H9 (cell line): ENCODE data around the gene MYL10. TPM values are rescaled to one million over a fixed set of nuclear protein-coding genes. Genes with fewer than 3 reads are reported as not detected.

Experiments
- DNase-seq: peaks from one replicate; pipeline ENCODE4 v3.0.0-alpha.2; 2017
- H2AFZ ChIP-seq: one replicate; pipeline ENCODE4 v1.6.1; 2013; ENCODE audit warnings: mild to moderate bottlenecking, low read length, control low read depth, moderate library complexity
- H2AK5ac ChIP-seq: 2 replicates; pipeline ENCODE4 v1.6.1; 2013; ENCODE audit warnings: low read length, control low read depth, mixed read lengths; ENCODE audit not compliant: insufficient read length
- H2BK120ac ChIP-seq: one replicate; pipeline ENCODE4 v1.6.1; 2013; ENCODE audit warnings: low read depth, mild to moderate bottlenecking, low read length, control low read depth, inconsistent platforms; ENCODE audit not compliant: poor library complexity, severe bottlenecking
- H2BK12ac ChIP-seq: 2 replicates; pipeline ENCODE4 v1.6.1; 2013; ENCODE audit warnings: low read length, control low read depth, mixed read lengths, low read depth; ENCODE audit not compliant: insufficient read length
- H2BK15ac ChIP-seq: 2 replicates; pipeline ENCODE4 v1.6.1; 2013; ENCODE audit warnings: low read depth, low read length, control low read depth
- H2BK20ac ChIP-seq: one replicate; pipeline ENCODE4 v1.6.1; 2013; ENCODE audit warnings: low read depth, mild to moderate bottlenecking, low read length, control low read depth, inconsistent platforms; ENCODE audit not compliant: poor library complexity, severe bottlenecking
- H2BK5ac ChIP-seq: 2 replicates; pipeline ENCODE4 v1.6.1; 2013; ENCODE audit warnings: low read length, control low read depth, mixed read lengths; ENCODE audit not compliant: insufficient read length
- H3K14ac ChIP-seq: 2 replicates; pipeline ENCODE4 v1.6.1; 2013; ENCODE audit warnings: low read length, control low read depth; ENCODE audit not compliant: insufficient read depth
- H3K18ac ChIP-seq: 2 replicates; pipeline ENCODE4 v1.6.1; 2013; ENCODE audit warnings: low read depth, mild to moderate bottlenecking, mixed read lengths, low read length, control low read depth; ENCODE audit not compliant: insufficient read length
- H3K23ac ChIP-seq: 2 replicates; pipeline ENCODE4 v1.6.1; 2013; ENCODE audit warnings: low read length, control low read depth, mixed read lengths, low read depth; ENCODE audit not compliant: insufficient read length
- H3K23me2 ChIP-seq: 2 replicates; pipeline ENCODE4 v1.6.1; 2013; ENCODE audit warnings: low read depth, mild to moderate bottlenecking, mixed read lengths, low read length, control low read depth; ENCODE audit not compliant: insufficient read length, poor library complexity, severe bottlenecking
- H3K27ac ChIP-seq: 2 replicates; pipeline ENCODE4 v1.5.1; 2013; ENCODE audit warnings: low read length, control low read depth, mixed read lengths, low read depth; ENCODE audit not compliant: insufficient read length
- H3K27me3 ChIP-seq: 2 replicates; pipeline ENCODE4 v1.6.1; 2013; ENCODE audit warnings: low read length, control low read depth, inconsistent platforms; ENCODE audit not compliant: insufficient read depth
- H3K4ac ChIP-seq: 2 replicates; pipeline ENCODE4 v1.6.1; 2013; ENCODE audit warnings: low read depth, mild to moderate bottlenecking, control low read depth, inconsistent platforms, low read length, moderate library complexity
- H3K4me1 ChIP-seq: 2 replicates; pipeline ENCODE4 v1.6.1; 2013; ENCODE audit warnings: low read length, control low read depth, inconsistent platforms; ENCODE audit not compliant: insufficient read depth
- H3K4me2 ChIP-seq: 2 replicates; pipeline ENCODE4 v1.6.1; 2013; ENCODE audit warnings: low read length, control low read depth, mixed read lengths; ENCODE audit not compliant: insufficient read length, insufficient read depth
- H3K56ac ChIP-seq: 2 replicates; pipeline ENCODE4 v1.6.1; 2013; ENCODE audit warnings: low read depth, mild to moderate bottlenecking, mixed read lengths, low read length, control low read depth; ENCODE audit not compliant: insufficient read length
- H3K79me1 ChIP-seq: 2 replicates; pipeline ENCODE4 v1.6.1; 2013; ENCODE audit warnings: low read depth, mild to moderate bottlenecking, moderate library complexity, low read length, control low read depth, inconsistent platforms; ENCODE audit not compliant: insufficient read depth, poor library complexity, severe bottlenecking
- H3K79me2 ChIP-seq: 2 replicates; pipeline ENCODE4 v1.6.1; 2013; ENCODE audit warnings: low read length, control low read depth, inconsistent platforms; ENCODE audit not compliant: insufficient read depth
- H3K9ac ChIP-seq: 2 replicates; pipeline ENCODE4 v1.6.1; 2013; ENCODE audit warnings: low read length, control low read depth, mixed read lengths; ENCODE audit not compliant: insufficient read length; ENCODE audit errors: extremely low read depth
- H3K9me3 ChIP-seq: one replicate; pipeline ENCODE4 v1.6.1; 2013; ENCODE audit warnings: low read depth, low read length, inconsistent platforms; ENCODE audit not compliant: control insufficient read depth
- H3T11ph ChIP-seq: one replicate; pipeline ENCODE4 v1.6.1; 2013; ENCODE audit warnings: mild to moderate bottlenecking, low read length, control low read depth, inconsistent platforms
- H4K20me1 ChIP-seq: one replicate; pipeline ENCODE4 v1.6.1; 2013; ENCODE audit not compliant: control insufficient read depth, insufficient read length, insufficient read depth
- H4K5ac ChIP-seq: 2 replicates; pipeline ENCODE4 v1.6.1; 2013; ENCODE audit warnings: low read depth, mild to moderate bottlenecking, mixed read lengths, low read length, control low read depth; ENCODE audit not compliant: insufficient read length
- H4K8ac ChIP-seq: replicated peaks from 2 replicates; pipeline ENCODE4 v1.6.1; 2013; ENCODE audit warnings: low read length, control low read depth, mixed read lengths, low read depth; ENCODE audit not compliant: insufficient read length
- H4K91ac ChIP-seq: 2 replicates; pipeline ENCODE4 v1.6.1; 2013; ENCODE audit warnings: low read depth, mild to moderate bottlenecking, moderate library complexity, mixed read lengths, low read length, control low read depth; ENCODE audit not compliant: insufficient read length
- H3K27ac Mint-ChIP-seq, 3 experiments: 2 replicates in 2 of 3; 3 replicates in 1 of 3; pipeline ENCODE4 v1.8.0; 2020 to 2021; ENCODE audit warnings: mixed read lengths in 3 of 3, mild to moderate bottlenecking in 1 of 3, moderate library complexity in 1 of 3
- H3K27me3 Mint-ChIP-seq: 2 replicates; pipeline ENCODE4 v1.8.0; 2021; ENCODE audit warnings: low read depth, mild to moderate bottlenecking, moderate library complexity, mixed read lengths
- H3K36me3 Mint-ChIP-seq, 3 experiments: 2 replicates in 2 of 3; 3 replicates in 1 of 3; pipeline ENCODE4 v1.8.0; 2020 to 2021; ENCODE audit warnings: low read depth in 3 of 3, mixed read lengths in 3 of 3; ENCODE audit not compliant: insufficient read depth in 1 of 3
- H3K4me1 Mint-ChIP-seq, 2 experiments: 2 replicates each; pipeline ENCODE4 v1.8.0; 2020; ENCODE audit warnings: mixed read lengths in 2 of 2
- H3K4me3 Mint-ChIP-seq, 2 experiments: 2 replicates in 1 of 2; 3 replicates in 1 of 2; pipeline ENCODE4 v1.8.0; 2020 to 2021; ENCODE audit warnings: mild to moderate bottlenecking in 2 of 2, mixed read lengths in 2 of 2, moderate library complexity in 1 of 2
- H3K9me3 Mint-ChIP-seq, 2 experiments: 2 replicates in 1 of 2; 3 replicates in 1 of 2; pipeline ENCODE4 v1.8.0; 2020; ENCODE audit warnings: mild to moderate bottlenecking in 2 of 2, mixed read lengths in 2 of 2, moderate library complexity in 1 of 2
- WGBS: extraction: QIAGEN DNeasy Blood & Tissue Kit; methylation state at CpG from one replicate; pipeline ENCODE4 v1.1.7; 2013; ENCODE audit warnings: missing lambda C conversion rate, low lambda C conversion rate, mixed read lengths; ENCODE audit not compliant: insufficient read length; ENCODE audit errors: extremely low coverage; 5-methylcytosine and 5-hydroxymethylcytosine counted together
- total RNA-seq: library from RNA; stranded (reverse); gene quantifications from 2 replicates; pipeline ENCODE4 v1.2.1, GENCODE V29; 2021
- TF ChIP-seq, protein P1 (sequence below): fragments of 200-600 bp; sonication (generic); conservative IDR thresholded peaks from 3 replicates; pipeline ENCODE4 v1.8.0; 2021; ENCODE audit warnings: antibody characterized with exemption, mild to moderate bottlenecking

MYL10 gene
- total RNA-seq, 1 experiment from 2014 or later, result 0.50 TPM

DNA sequence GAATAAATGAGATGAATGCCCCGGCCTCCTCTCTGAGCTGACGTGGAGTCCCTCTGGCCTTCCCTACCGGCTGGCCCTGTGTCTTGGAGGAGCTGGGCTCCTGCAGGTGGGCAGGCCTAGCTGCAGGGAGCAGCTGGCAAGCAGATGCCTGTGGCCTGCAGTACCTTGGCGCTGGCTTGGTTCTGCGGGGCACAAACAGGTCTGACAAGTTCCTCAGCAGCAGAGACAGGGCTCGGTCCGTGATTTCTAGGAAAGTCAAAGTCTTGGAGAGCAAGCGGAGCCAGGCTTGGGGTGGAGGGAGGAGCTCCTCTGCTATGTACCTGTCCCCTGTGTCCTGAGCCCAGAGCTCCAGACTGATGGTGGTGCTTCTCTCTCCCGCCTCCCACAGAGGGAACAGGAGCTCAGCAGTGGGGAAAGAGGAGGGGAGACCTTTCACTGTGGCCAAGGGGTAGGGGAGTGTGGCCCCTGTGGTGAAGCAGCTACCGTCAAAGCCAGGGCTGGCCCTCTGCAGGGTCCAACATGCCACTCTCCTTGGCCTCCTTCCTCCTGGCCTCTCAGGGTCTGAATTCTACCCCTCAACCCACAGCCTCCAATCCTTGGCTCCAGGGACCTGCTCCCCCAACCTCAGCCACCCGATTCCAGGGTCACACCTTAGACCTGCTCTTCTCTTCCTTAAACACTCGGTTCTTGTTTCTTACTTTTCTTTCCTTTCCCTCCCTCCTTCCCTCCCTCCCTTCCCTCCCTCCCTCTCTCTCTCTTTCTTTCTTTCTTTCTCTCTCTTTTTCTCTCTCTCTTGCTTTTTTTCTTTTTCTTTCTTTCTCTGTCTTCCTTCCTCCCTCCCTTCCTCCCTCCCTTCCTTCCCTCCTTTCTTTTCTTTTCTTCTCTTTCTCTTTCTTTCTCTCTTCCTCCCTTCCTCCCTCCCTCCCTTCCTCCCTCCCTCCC lies 20.1 kb downstream of the MYL10 start:
- Histone ChIP-seq H3K4ac (no peak overlapping the region), H3K18ac (no peak overlapping the region), H2AFZ (no peak overlapping the region), H2BK15ac (no peak overlapping the region), H3K27ac (no peak overlapping the region), H3K56ac (no peak overlapping the region), H4K91ac (no peak overlapping the region), H3K4me1 (peaks cover 4% of the 10 kb centered on the region; the same call in 1 of the 2 replicates), H2BK20ac (no peak overlapping the region), H3T11ph (no peak overlapping the region), H4K20me1 (no peaks in the 10 kb centered on the region), H4K8ac (no peak overlapping the region), H3K23me2 (no peaks in the 10 kb centered on the region), H3K9me3 (no peaks in the 10 kb centered on the region), H4K5ac (no peak overlapping the region), H3K14ac (no peak overlapping the region; the same call in 1 of the 2 replicates), H2AK5ac (no peak overlapping the region), H3K23ac (no peak overlapping the region), H3K79me1 (no peaks in the 10 kb centered on the region), H3K4me2 (no peak overlapping the region), H3K9ac (no peak overlapping the region), H2BK5ac (no peak overlapping the region), H2BK120ac (no peak overlapping the region), H2BK12ac (no peak overlapping the region), H3K27me3 (no peaks in the 10 kb centered on the region), H3K79me2 (no peaks in the 10 kb centered on the region)
- H3K27me3 Mint-ChIP-seq, result peaks cover 2% of the 10 kb centered on the region
- no peaks in the 10 kb centered on the region for H3K9me3 Mint-ChIP-seq
- DNase-seq, result peak; percentile 71
- H3K4me3 Mint-ChIP-seq, result no peak overlapping the region
- no peak overlapping the region for H3K27ac Mint-ChIP-seq
- peaks cover 21 to 24% of the 10 kb centered on the region in 2 experiments for H3K4me1 Mint-ChIP-seq
- TF ChIP-seq, protein P1, sequence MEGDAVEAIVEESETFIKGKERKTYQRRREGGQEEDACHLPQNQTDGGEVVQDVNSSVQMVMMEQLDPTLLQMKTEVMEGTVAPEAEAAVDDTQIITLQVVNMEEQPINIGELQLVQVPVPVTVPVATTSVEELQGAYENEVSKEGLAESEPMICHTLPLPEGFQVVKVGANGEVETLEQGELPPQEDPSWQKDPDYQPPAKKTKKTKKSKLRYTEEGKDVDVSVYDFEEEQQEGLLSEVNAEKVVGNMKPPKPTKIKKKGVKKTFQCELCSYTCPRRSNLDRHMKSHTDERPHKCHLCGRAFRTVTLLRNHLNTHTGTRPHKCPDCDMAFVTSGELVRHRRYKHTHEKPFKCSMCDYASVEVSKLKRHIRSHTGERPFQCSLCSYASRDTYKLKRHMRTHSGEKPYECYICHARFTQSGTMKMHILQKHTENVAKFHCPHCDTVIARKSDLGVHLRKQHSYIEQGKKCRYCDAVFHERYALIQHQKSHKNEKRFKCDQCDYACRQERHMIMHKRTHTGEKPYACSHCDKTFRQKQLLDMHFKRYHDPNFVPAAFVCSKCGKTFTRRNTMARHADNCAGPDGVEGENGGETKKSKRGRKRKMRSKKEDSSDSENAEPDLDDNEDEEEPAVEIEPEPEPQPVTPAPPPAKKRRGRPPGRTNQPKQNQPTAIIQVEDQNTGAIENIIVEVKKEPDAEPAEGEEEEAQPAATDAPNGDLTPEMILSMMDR, result no peak
- WGBS, result no CpG with 5 or more reads among the region's 12 CpGs
- H3K36me3 Mint-ChIP-seq, result no peaks in the 10 kb centered on the region
